Measurements from ENCODE around the gene CYB5B. TPM values are rescaled to one million over a fixed set of nuclear protein-coding genes. Genes with fewer than 3 reads are reported as not detected.
"Not testable (repeated sequence)": the region's sequence is repeated elsewhere in the genome, so short reads cannot be mapped to it uniquely, and the experiment has no call there.

The CYB5B gene
- total RNA-seq, 1 experiment from 2014 or later = 112 TPM

DNA sequence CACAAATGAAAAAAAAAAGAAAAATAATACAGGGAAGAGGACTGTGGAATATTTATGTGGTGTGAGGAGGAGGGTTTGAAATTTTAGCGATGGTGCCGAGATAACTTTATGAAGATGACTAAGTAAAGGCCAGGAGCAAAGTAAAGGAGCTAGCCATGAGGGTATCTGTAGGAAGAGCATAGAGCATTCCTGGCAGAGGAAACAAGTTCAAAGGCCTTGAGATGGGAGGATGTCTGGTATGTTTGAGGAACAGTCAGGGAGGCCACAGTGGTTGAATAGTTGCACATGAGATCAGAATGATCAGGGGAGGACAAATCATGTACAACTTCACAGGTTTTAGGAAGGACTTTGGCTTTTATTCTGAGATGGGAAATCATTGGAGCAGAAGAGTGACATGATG is 4.2 kb downstream of the CYB5B start:
- H3K9me3 Mint-ChIP-seq (ENCODE audit: unreplicated experiment) = peaks cover 13% of the 10 kb centered on the region

DNA sequence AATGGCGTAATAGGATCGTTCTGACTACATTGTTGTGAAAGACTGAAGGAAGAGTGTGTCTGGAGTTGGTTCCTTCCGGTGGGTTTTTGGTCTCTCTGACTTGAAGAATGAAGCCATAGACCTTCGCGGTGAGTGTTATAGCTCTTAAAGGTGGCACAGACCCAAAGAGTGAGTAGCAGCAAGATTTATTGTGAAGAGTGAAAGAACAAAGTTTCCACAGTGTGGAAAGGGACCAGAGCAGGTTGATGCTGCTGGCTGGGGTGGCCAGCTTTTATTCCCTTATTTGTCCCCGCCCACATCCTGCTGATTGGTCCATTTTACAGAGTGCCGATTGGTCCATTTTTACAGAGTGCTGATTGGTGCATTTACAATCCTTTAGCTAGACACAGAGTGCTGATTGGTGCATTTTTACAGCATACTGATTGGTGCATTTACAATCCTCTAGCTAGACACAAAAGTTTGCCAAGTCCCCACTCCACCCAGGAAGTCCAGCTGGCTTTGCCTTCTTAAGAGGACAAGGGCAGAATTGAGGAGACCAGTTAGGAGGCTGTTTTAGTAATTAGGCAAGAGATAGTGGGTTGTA is 4.7 kb downstream of the CYB5B start:
- H3K27me3 Mint-ChIP-seq (ENCODE audit: insufficient read depth, unreplicated experiment); BruUV-seq (replicated peaks); H3K4me3 Mint-ChIP-seq (ENCODE audit: unreplicated experiment); intact Hi-C loops (cut with micrococcal nuclease); DNase-seq (ENCODE audit: unreplicated experiment); H3K27ac Mint-ChIP-seq (ENCODE audit: low read depth, unreplicated experiment); H3K4me1 Mint-ChIP-seq (ENCODE audit: insufficient read depth, unreplicated experiment): not testable (repeated sequence)
- Mint-ChIP-seq H3K9me3 (ENCODE audit: unreplicated experiment) (peaks cover 13% of the 10 kb centered on the region), H3K36me3 (ENCODE audit: insufficient read depth, unreplicated experiment) (peaks cover 72% of the 10 kb centered on the region)
- POLR2A ChIA-PET = interaction anchor here (0.6 to 1.3 kb wide), 3 partner anchors 9 to 822 kb away, joined by 3 read pairs; no protein-coding TSS in a partner anchor
- CTCF ChIA-PET = interaction anchor here (0.6 to 2.2 kb wide), 3 partner anchors 33 to 84 kb away, joined by 4 to 13 read pairs (median 4); no protein-coding TSS in a partner anchor

More for the DNA sequence above, 4.2 kb downstream of the CYB5B start:
- no TSS peak for BruUV-seq (replicated peaks)
- Mint-ChIP-seq H3K27me3 (ENCODE audit: insufficient read depth, unreplicated experiment) (no peaks in the 10 kb centered on the region), H3K4me1 (ENCODE audit: insufficient read depth, unreplicated experiment) (peaks cover 5% of the 10 kb centered on the region), H3K4me3 (ENCODE audit: unreplicated experiment) (no peak overlapping the region), H3K27ac (ENCODE audit: low read depth, unreplicated experiment) (no peak overlapping the region), H3K36me3 (ENCODE audit: insufficient read depth, unreplicated experiment) (peaks cover 67% of the 10 kb centered on the region)
- DNase-seq (ENCODE audit: unreplicated experiment) = no peak
- ChIA-PET CTCF (interaction anchor here (0.6 to 2.2 kb wide), 3 partner anchors 32 to 84 kb away, joined by 4 to 13 read pairs (median 4); no protein-coding TSS in a partner anchor), POLR2A (interaction anchor here (1.0 kb wide), 1 partner anchor 15 kb away, joined by 3 read pairs; no protein-coding TSS in a partner anchor)
- TF ChIP-seq, protein P1, sequence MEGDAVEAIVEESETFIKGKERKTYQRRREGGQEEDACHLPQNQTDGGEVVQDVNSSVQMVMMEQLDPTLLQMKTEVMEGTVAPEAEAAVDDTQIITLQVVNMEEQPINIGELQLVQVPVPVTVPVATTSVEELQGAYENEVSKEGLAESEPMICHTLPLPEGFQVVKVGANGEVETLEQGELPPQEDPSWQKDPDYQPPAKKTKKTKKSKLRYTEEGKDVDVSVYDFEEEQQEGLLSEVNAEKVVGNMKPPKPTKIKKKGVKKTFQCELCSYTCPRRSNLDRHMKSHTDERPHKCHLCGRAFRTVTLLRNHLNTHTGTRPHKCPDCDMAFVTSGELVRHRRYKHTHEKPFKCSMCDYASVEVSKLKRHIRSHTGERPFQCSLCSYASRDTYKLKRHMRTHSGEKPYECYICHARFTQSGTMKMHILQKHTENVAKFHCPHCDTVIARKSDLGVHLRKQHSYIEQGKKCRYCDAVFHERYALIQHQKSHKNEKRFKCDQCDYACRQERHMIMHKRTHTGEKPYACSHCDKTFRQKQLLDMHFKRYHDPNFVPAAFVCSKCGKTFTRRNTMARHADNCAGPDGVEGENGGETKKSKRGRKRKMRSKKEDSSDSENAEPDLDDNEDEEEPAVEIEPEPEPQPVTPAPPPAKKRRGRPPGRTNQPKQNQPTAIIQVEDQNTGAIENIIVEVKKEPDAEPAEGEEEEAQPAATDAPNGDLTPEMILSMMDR (IDR thresholded peaks at IDR 0.05; ENCODE audit: unreplicated experiment) = no peak
- intact Hi-C loops (cut with micrococcal nuclease) = no loop called here

DNA sequence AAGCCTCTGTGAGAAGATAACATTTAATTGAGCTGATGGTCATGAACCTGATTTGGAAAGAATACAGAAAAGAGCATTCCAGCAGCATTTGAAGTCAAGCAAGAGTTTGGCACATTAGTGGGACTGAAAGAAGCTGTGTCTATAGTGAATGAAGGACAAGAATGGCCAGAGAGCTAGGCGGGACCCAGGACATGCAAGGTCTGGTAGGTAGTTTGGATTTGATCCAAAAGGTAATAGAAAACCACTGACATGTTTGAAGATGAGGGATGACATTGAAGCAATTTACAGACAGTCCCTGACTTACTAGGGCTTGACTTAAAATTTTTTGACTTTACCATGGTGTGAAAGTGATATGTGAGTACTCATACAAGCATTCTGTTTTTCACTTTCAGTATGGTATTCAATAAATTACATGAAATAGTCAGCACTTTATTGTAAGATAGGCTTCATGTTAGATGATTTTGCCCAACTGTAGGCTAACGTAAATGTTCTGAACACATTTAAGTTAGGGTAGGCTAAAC is 7.6 kb downstream of the CYB5B start:
- POLR2A ChIA-PET = interaction anchor here (0.7 kb wide), 1 partner anchor 45 kb away, joined by 3 read pairs; no protein-coding TSS in a partner anchor
- Mint-ChIP-seq H3K27ac (ENCODE audit: low read depth, unreplicated experiment) (no peak overlapping the region), H3K27me3 (ENCODE audit: insufficient read depth, unreplicated experiment) (no peaks in the 10 kb centered on the region), H3K36me3 (ENCODE audit: insufficient read depth, unreplicated experiment) (peaks cover 70% of the 10 kb centered on the region), H3K9me3 (ENCODE audit: unreplicated experiment) (peaks cover 13% of the 10 kb centered on the region), H3K4me3 (ENCODE audit: unreplicated experiment) (no peak overlapping the region), H3K4me1 (ENCODE audit: insufficient read depth, unreplicated experiment) (peaks cover 8% of the 10 kb centered on the region)
- no TSS peak for BruUV-seq (replicated peaks)
- intact Hi-C loops (cut with micrococcal nuclease) = no loop called here
- TF ChIP-seq, protein P1 (IDR thresholded peaks at IDR 0.05; ENCODE audit: unreplicated experiment) = no peak
- no peak for DNase-seq (ENCODE audit: unreplicated experiment)
- CTCF ChIA-PET = interaction anchor here (0.7 kb wide), 1 partner anchor 323 kb away, joined by 3 read pairs; the partner anchor contains the start of gene NOB1

DNA sequence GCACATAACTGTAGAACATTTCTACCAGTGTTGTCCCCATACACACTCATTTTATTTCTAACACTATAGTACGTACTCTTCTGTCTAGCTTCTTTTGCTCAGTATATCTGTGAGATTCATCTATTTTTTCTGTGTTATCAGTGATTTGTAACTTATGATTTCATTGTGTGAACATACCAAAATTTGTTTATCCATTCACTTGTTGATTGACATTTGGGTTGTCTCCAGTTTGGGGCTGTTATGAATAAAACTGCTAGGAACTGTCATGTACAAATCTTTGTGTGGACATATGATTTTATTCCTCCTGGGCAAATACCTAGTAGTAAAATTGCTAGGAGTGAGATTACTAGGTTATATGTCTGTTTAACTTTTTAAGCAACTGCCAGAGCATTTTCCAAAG is 9.6 kb downstream of the CYB5B start:
- Mint-ChIP-seq H3K27me3 (ENCODE audit: insufficient read depth, unreplicated experiment) (no peaks in the 10 kb centered on the region), H3K9me3 (ENCODE audit: unreplicated experiment) (peaks cover 4% of the 10 kb centered on the region), H3K4me1 (ENCODE audit: insufficient read depth, unreplicated experiment) (peaks cover 8% of the 10 kb centered on the region), H3K27ac (ENCODE audit: low read depth, unreplicated experiment) (no peak overlapping the region), H3K4me3 (ENCODE audit: unreplicated experiment) (no peak overlapping the region), H3K36me3 (ENCODE audit: insufficient read depth, unreplicated experiment) (peaks cover 56% of the 10 kb centered on the region)
- intact Hi-C loops (cut with micrococcal nuclease) = no loop called here
- DNase-seq (ENCODE audit: unreplicated experiment) = no peak
- TF ChIP-seq, protein P1 (IDR thresholded peaks at IDR 0.05; ENCODE audit: unreplicated experiment) = no peak
- ChIA-PET CTCF (no interaction called here), POLR2A (interaction anchor here (2.0 kb wide), 1 partner anchor 9 kb away, joined by 5 read pairs; the partner anchor contains the start of gene CYB5B)
- BruUV-seq (replicated peaks) = no TSS peak

Measured in MCF 10A (cell line).